ENCODE data around the gene PTPRD.

DNA sequence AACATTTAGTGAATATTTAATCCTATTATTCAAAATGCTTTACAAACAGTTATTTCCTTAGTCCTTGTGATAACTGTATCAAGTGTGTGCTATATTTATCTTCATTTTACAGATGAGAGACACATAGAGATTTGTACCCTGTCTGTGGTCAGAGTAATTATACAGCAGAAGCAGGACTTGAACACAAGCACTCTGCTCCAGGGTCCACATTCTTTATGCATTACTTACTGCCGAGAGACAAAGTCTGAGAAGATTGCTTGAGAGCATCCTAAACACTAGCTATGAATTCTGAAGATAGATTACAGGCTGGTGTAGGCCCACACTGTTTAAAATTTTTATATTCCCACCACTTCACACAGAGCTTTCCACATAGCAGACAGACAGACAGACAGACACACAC, 1887.2 kb downstream of the PTPRD start:
- TF ChIP-seq, protein P1, sequence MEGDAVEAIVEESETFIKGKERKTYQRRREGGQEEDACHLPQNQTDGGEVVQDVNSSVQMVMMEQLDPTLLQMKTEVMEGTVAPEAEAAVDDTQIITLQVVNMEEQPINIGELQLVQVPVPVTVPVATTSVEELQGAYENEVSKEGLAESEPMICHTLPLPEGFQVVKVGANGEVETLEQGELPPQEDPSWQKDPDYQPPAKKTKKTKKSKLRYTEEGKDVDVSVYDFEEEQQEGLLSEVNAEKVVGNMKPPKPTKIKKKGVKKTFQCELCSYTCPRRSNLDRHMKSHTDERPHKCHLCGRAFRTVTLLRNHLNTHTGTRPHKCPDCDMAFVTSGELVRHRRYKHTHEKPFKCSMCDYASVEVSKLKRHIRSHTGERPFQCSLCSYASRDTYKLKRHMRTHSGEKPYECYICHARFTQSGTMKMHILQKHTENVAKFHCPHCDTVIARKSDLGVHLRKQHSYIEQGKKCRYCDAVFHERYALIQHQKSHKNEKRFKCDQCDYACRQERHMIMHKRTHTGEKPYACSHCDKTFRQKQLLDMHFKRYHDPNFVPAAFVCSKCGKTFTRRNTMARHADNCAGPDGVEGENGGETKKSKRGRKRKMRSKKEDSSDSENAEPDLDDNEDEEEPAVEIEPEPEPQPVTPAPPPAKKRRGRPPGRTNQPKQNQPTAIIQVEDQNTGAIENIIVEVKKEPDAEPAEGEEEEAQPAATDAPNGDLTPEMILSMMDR (conservative IDR thresholded peaks at IDR 0.05 in 1 of 2, IDR thresholded peaks at IDR 0.05 in 1 of 2; ENCODE audit: extremely low read depth in 1 of 2, insufficient read depth in 1 of 2, low read depth in 1 of 2, low read length in 2 of 2), result no peak
- no peak for TF ChIP-seq EZH2 (IDR thresholded peaks at IDR 0.05; ENCODE audit: borderline replicate concordance, low read length)
